Daoy (cell line): ENCODE data around the gene EWSR1. TPM values are rescaled to one million over a fixed set of nuclear protein-coding genes. Genes with fewer than 3 reads are reported as not detected.
A peak's percentile ranks its signal among the peaks of the same experiment; 100 is the strongest.

Experiments used
- DNase-seq: peaks from one replicate; pipeline ENCODE4 v3.0.0-alpha.2; 2015; ENCODE audit warnings: low read depth
- total RNA-seq: library from RNA; depleted of rRNA; stranded (reverse); fragments of >200 nt; shearing (Covaris generic); gene quantifications from 2 replicates; pipeline ENCODE4 v1.2.3, GENCODE V29; 2014

EWSR1 gene
- total RNA-seq, 1 experiment from 2014 or later = 191 TPM

DNA sequence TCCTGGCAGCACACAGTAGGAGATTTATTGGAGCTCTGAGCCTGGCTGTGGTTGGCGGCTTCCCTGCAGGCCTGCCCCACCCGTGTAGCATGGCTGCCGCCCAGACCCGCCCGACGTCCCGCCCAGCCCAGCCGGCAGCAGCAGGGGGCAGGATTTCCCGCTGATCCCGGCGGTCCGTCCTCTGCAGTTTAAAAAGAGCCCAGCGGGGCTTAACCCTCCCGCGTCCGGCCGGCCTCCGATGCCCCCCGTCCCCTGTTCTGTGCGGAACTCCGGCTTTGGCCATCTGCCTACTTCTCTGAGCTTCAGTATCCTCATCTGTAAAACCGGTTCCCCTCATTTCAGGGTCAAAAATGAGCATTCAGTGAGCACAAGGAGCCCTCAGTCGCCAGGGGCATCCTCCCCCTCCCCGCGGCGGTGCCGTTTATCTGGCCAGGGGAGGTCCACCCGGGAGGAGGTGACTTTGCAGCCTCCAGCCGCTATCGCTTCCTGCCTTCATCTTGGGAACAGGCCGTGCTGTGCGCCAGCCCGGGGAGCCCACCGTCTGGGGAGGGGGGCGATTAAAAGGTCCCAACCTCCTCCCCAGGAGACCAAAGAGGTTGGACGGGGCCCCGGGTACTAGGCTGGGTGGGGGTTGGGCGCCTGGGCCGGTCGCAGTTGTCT lies 38.2 kb downstream of the EWSR1 start, which contains the start of gene GAS2L1:
GAS2L1 (plus strand) TSS at position 476 of the 660 bp plus-strand sequence. CDS start 1,456 bp downstream, outside the sequence.
- DNase-seq = peak; percentile 85

DNA sequence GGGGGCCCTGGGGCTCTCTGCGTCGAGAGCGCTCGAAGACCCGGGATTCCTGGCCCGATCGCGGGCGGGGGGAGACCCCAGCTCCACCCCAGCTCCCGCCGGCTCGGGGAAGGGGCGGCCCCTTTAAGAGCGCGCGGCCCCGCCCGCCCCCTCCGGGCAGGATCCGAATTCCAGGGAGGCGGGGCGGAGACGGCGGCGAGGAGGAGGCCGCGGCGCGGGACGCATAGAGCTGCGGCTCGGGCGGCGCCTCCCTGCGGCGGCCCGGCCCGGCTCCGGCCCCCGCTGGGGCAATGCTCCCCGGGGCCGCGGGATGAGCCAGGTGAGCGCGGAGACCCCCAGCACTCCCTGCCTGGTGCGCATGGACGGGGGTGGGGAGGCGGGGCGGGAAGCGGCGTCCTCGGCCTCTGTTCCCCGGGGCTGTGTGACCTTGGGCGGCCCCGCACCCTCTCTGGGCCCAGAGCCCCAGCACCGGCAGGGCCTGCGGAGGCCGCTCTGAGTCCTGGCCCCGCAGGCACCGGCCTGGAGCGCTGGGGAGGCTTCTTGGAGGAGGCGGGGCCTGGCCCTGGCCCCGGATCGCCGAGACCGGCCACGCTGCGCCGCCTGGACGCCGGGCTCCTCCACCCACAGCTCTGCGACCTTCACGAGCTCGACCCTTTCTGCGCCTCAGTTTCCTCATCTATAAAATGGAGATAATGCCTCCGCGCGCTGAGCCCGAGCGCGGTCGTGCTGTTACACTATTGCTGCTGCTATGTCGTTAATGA lies 38.9 kb downstream of the EWSR1 start:
- peak; percentile 84 for DNase-seq

DNA sequence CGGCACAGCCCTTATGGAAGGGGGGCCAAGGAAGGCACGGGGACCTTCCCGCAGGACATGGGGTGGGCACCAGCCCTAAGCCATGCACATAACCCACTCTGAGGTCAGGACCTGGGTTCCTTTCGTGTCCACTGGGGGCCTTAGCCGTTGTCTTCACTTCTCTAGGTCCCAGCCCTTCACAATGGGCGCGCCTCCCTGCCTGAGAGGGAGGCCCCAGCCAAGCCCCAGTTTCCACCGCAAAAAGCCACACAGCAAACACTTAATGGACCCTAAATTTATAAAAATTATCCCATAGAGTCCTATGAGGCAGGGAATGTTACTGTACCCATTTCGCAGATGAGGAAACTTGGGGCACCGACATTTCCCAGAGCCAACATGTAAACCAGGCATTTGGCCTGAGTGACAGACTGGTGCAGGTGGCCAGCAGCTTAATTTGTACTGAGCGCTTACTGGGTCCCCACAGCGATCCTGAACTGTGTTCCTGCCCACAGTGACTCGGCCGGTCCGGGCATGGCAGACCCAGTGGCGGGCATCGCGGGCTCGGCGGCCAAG lies 39.6 kb downstream of the EWSR1 start:
- no peak for DNase-seq

DNA sequence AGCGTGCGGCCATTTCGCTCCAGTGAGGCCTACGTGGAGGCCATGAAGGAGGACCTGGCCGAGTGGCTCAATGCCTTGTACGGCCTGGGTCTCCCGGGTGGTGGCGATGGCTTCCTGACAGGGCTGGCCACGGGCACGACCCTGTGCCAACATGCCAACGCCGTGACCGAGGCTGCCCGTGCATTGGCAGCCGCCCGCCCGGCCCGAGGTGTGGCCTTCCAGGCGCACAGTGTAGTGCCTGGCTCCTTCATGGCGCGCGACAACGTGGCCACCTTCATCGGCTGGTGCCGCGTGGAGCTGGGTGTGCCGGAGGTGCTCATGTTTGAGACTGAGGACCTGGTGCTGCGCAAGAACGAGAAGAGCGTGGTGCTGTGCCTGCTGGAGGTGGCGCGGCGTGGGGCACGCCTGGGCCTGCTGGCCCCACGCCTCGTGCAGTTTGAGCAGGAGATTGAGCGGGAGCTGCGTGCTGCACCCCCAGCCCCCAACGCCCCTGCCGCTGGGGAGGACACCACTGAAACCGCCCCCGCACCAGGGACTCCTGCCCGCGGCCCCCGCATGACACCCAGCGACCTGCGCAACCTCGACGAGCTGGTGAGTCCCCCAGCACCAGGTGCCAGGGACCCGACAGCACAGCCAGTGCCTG lies 40.2 kb downstream of the EWSR1 start:
- DNase-seq = no peak

DNA sequence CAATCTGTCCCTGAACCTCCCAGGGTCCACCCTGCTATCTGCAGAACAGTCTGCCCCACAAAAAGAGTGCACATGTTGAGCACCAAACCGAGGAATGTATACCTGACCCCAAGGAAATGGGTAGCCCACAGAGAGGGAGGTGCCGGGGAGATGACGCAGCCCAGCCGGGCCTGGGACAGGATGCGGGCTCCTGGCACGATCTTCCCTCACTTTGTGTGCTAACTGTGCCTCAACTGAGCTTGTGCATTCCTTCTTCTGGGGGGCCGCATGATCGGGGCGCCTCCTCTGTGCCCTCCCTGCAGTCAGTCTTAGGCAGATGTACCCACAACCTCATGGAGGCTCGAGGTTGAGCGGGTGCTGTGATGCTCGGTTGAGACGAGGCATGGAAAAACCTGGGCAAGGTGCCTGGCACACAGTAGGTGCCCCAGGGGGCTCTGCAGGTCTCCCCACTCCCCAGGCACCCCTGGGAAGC lies 40.8 kb downstream of the EWSR1 start:
- peak; percentile 93 for DNase-seq

DNA sequence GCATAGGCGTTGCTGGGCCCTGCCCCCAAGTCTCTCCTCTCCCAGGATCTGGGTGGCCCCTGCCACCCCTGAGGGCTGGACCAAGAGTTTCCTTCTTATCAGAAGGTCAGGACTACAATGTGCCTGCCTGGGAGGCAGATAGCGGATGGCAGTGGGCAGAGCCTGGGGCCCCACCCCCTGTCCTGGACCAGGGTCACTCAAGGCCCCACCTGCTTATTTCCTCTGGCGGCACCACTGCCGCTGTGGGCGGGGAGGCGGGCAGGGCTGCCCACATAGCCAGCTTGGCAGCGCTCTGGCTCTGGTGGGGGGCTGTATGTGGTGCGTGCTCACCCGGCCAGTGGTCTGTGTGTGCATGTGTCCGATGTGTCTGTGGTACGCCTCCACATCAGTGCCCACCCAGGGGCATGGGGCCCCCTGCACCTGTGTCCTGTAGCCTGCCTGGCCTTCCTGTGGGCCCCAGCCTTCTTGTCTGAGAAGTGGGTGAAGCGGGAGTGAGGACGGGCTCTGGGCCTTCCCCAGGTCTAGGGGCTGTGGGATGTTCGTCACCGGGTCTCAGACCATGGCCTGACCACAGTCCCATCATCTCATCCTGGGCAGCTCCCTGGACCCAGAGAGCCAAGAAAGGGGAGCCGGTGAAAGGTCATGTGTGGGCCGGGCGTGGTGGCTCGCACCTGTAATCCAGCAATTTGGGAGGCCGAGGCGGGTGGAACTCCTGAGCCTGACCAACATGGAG lies 41.4 kb downstream of the EWSR1 start:
- peak; percentile 45 for DNase-seq

DNA sequence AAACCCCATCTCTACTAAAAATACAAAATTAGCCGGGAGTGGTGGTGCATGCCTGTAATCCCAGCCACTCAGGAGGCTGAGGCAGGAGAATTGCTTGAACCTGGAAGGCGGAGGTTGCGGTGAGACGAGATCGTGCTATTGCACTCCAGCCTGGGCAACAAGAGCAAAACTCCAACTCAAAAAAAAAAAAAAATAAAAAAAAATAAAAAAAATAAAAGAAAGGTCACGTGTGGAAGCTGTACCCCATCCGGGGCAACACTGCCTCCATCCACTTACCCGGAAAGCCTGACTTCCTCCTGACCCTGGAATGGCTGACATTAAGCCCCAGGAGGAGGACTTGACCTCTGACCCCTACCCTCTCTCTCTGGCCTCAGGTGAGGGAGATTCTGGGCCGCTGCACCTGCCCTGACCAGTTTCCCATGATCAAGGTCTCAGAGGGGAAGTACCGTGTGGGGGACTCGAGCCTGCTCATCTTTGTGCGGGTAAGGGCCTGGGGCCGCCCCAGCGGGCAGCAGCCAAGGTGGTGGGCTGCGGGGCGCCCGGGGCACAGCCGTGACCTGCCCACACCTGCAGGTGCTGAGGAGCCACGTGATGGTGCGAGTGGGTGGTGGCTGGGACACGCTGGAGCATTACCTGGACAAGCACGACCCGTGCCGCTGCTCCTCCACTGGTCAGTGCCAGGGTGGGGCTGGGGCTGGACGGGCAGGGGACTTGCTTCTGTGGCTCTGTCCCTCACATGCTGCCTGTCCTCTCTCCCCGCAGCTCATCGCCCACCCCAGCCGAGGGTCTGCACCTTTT lies 42.2 kb downstream of the EWSR1 start:
- DNase-seq = peak; percentile 25

DNA sequence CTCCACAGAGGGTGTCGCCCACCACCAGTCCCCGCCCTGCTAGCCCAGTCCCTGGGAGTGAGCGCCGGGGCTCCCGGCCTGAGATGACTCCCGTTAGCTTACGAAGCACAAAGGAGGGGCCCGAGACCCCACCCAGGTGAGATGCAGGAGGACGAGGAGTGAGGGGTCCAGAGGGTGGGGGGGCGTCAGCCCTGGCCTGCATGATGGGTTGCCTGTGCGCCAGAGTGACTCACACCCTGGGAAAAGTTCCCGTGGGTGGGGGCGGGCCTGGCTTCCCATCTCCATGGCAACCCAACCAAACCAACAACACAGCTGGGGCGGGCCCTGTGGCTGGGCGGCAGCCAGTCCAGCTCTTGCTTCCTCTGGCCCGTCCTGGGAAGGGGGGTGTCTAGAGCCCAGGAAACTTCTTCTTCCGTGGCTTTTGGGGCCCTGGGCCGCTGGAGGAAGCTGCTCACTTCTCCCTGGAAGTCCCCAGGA lies 42.8 kb downstream of the EWSR1 start:
- peak; percentile 98 for DNase-seq

DNA sequence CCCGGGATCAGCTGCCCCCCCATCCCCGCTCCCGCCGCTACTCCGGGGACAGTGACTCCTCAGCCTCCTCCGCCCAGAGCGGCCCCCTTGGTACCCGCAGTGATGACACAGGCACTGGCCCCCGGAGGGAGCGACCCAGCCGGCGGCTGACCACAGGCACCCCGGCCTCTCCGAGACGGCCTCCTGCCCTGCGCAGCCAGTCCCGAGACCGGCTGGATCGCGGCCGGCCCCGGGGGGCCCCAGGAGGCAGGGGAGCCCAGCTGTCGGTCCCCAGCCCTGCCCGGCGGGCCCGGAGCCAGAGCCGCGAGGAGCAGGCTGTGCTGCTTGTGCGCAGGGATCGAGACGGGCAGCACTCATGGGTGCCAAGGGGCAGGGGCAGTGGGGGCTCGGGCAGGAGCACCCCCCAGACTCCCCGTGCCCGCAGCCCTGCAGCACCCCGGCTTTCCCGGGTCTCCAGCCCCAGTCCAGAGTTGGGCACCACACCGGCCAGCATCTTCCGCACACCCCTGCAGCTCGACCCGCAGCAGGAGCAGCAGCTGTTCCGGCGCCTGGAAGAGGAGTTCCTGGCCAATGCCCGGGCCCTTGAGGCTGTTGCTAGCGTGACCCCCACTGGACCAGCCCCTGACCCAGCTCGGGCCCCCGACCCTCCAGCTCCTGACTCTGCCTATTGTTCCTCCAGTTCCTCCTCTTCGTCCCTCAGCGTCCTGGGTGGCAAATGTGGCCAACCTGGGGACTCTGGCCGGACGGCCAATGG lies 43.6 kb downstream of the EWSR1 start:
- DNase-seq = peak; percentile 28

DNA sequence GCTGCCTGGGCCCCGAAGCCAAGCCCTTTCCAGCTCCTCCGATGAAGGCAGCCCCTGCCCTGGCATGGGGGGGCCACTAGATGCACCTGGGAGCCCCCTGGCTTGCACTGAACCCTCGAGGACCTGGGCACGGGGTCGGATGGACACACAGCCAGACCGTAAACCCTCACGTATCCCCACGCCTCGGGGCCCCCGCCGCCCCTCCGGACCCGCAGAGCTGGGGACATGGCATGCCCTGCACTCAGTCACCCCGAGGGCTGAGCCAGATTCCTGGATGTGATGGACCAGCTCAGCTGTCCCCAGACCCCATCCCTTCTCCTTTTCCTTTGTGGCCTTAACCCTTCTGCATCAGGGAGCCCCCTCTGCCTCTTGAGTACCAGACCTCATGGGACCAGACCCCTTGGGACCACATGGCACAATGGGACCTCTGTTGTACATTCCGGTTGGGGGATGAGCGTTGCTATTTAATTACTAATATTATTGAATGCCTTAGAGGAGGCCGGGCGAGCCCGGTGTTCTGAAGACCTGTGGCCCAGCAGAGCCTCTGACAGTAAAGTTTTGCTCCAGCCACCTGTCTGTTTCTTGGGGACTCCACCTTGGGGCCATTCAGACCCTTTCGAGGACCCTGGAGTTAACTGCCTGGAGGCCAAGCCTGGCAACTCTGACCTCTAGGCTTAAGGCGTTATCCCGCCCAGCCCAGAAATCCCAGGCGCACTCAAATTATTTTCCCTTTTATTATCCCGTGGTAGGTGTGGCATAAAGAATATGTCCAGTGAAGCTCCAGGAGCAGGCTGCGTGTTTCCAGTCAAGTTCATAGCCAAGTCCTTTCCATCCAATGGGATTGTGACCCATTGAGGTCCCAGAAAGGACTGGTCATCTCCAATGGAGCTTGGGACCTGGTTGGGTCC lies 44.4 kb downstream of the EWSR1 start:
- DNase-seq = no peak

DNA sequence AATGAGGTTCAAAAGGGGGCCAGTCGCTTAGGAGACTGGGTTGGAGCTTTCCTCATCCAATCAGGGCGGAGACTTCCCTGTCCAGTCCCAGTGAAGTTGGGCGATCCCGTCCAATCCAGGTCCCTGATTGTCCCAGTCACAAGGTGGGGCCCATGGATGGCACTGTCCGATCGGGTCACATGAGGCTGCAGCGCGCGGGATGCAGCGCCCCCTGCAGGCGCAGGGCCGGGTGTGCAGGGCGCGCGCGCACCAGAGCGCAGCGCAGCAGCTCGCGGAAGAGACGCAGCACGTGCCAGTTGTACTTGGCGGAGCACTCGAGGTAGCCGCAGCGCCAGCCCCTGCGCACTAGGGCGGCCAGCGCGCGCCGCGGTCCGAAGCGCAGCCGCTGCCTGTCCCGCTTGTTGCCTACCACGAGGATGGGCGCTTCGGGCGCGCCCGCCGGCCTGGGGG lies 45.1 kb downstream of the EWSR1 start:
- no peak for DNase-seq

DNA sequence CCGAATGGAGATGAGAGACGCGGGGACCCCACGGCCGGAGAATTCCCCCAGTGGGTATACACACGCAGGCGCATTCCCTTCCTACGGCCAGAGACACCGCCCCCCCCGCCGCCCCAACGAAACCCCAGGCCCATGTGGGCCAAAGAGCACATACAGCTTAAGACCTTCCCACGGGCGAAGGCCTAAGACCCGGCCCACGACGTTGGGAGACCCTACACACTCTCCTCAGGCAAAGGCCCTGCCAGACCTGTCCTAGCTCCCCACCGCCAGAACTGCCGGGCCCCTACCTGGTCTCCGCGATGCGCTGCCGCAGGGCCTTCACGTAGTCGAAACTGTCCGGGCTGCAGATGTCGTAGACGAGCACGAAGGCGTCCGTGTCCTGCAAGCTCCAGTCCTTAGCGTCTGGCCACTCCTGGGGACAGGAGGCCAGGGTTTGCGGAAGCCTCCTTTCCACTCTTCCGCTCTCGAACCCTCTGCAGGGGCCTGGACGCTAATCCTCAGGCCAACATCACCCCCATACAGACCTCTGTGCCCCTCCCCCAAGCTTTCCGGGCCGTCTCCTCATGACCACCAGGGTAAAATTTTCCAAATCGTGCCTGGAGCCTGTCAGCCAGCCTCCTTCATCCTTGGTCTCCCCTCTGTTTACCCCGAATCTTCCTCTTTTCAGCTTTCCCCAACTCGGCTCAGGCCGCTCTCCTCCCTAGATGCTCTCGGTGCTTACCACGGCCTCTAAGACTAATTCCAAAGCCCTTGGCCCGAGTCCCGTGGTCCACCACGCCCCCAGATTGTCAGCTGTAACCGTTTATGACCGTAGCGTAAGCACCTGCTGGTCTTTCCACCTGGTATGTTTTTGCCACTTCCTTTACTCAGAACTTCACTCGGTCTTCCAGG lies 45.8 kb downstream of the EWSR1 start:
- no peak for DNase-seq

DNA sequence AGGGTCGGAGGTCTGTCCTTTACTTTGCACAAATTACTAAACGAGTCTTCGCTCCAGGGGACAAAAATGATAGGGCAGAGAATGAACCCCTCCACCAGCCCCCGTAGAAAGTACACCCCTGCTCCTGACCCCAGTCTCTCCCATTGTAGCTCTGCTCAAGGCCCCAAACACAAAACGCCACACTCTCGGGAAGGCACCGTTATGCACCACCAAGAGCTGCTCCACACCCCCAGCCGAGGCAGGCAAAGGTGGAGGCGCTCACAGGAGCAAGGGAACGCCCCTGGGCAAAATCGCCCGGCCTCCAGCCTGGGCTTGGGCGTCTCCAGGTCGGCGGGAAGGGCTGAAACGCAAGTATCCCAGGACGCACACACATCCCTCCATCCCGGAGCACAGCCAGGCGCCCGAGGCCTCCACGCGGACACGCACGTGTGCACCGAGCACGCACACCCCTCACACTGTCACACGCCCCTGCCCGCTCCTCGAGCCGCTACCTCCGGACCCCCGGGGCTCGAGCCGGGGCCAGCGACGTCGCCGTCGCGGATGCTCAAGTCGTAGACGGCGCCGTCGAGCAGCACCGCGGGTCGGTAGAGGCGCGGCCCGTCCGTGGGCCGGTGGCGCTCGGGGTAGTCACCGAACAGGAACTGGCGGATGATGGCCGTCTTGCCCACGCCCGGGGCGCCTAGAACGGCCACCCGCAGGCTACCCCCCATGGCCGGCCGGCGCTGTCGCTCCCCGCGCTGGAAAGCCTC lies 46.6 kb downstream of the EWSR1 start:
- peak; percentile 41 for DNase-seq

DNA sequence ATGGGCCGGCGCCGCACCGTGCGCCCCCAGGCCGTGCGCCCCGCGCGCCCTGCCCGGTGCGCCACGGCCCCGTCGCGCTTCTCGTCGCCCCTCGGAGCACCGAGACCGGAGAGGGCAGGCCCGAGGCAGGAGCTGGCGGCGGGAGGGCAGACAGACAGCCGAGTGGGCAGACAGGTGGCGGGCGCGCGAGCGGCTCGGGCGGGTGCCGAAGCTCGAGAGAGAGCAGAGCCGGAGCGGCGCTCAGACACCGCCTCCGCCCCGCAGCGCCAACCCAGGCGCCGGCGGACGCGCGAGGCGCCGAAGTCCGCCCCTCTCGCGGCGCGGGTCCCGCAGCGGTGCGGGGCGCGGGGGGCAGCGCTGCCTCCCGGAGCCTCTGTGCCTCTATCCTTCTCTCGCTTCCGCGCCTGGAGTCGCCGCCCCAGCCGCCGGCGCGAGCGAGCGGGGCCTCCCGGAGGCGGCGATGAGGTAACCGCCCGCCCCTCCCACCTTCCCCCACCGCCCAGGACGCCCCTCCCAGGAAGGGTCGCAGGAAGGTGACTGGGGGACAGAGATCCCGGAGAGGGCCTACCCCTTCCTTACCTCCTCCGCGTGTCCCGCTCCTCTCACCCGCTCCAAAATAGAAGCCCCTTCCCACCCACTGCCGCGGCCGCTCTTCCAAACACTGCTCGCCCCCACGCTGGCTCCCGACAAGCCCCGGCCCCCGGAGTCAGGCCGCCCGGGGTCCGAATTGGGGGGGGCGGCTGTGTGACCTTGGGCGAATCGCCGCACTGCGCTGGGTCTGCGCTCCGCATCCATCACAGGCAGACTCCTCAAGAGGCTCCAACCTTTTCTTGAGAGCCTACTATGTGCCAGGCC lies 47.4 kb downstream of the EWSR1 start, which contains the start of gene RASL10A:
RASL10A (minus strand) TSS at position 412 of the 855 bp plus-strand sequence. CDS start 451 bp downstream, outside the sequence.
- DNase-seq = no peak

DNA sequence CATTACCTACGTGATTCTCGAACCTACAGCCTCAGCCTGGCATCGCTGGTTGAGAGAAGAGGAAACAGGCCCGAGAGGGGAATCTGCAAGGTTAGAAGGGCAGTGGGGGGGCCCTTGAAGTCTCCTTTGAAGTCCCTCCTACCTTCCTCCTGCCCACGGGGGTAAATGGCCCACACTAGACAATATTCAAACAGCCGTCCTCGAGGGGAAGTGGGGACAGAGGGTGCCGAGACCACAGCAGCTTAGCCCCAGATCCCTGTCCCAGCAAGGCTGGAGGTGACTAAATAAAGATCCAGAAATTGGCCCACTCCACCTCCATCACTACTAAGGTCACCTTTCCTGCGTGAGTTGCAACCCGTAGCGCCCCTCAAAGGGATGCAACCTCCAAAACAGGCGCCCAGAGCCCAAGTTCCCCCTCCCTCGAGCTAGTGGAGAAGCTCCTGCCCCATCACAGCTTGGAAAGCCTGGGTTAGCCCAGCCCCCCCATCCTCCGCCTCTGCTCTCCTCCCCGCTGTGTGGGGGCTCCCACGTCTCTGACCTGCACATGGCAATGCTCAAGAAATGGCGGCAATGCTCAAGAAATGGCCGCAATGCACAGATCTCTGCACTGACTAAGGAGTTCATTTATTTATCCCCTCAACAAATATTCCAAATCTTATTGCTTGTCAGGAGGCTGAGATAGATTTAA lies 48.2 kb downstream of the EWSR1 start:
- no peak for DNase-seq
